SK-MEL-5 (cell line): ENCODE measurements around the gene DIRAS3. TPM values are rescaled to one million over a fixed set of nuclear protein-coding genes. Genes with fewer than 3 reads are reported as not detected.
"Not testable (repeated sequence)": the region's sequence is repeated elsewhere in the genome, so short reads cannot be mapped to it uniquely, and the experiment has no call there.

Experiments
- DNase-seq: peaks from one replicate; pipeline ENCODE4 v3.0.0-alpha.2; 2016; ENCODE audit warnings: low read depth, low spot score
- in situ Hi-C: cut with HindIII; loops from 2 replicates; pipeline ENCODE4 v1.10.0; 2016; ENCODE audit warnings: low sequenced_read_pairs, high pct_unique_total_duplicates, low pct_unique_long_range_greater_than_20kb
- total RNA-seq: library from RNA; depleted of rRNA; stranded (reverse); fragments of >200 nt; shearing (Covaris generic); gene quantifications from 2 replicates; pipeline ENCODE4 v1.2.3, GENCODE V29; 2014

DIRAS3 gene
- total RNA-seq, 1 experiment from 2014 or later, result 0.24 TPM

GRCh38 chr1:68043443-68044090 is 6.9 kb downstream of the DIRAS3 start:
- DNase-seq, result no peak
- in situ Hi-C loops, result no loop called here

DNA sequence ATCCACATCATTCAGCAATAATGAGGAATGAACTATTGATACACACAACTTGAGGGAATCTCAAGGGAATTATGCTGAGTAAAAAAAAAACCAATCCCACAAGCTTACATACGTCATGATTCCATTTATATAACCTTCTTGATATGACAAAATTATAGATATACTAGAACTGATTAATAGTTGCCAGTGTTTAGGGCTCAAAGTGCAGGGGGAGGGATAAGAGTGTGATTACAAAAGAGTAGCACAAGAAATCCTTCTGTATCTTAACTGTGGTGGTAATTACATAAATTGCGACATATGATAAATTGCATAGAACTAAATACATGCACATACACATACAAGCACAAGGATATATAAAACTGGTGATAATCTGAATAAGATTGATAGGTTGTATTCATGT is 13.5 kb downstream of the DIRAS3 start:
- in situ Hi-C loops, result no loop called here
- DNase-seq, result no peak

DNA sequence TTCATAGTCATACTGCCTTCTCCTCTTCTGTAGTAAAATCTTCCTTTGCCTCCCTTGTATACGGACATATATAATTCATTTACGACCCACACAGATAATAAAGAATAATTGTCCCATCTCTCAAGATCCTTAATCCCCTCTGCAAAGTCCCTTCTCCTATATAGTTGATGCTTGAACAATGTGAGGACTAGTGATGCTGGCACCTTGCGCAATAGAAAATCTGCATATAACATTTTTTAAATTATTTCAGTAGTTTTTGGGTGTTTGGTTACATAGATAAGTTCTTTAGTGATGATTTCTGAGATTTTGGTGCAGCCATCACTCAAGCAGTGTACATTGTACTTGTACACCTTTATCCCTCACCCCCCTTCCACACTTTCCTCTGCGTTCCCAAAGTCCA is 21.0 kb downstream of the DIRAS3 start:
- in situ Hi-C loops, result no loop called here
- no peak for DNase-seq

DNA sequence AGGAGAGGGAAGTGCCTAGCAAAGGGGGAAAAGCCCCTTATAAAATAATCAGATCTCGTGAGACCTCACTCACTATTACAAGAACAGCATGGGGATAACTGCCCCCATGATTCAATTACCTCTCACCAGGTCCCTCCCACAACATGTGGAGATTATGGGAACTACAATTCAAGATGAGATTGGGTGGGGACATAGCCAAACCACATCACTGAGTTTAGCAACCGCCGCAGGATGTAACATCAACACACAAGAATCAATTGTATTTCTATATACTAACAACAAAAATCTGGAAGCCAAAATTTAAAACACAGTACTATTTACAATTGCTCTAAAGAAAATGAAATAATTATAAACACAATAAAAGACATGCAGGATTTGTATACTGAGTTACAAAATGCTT is 21.9 kb downstream of the DIRAS3 start:
- in situ Hi-C loops, result no loop called here
- no peak for DNase-seq

GRCh38 chr1:68024635-68025338 is 25.6 kb downstream of the DIRAS3 start:
- in situ Hi-C loops, result no loop called here
- DNase-seq, result no peak

DNA sequence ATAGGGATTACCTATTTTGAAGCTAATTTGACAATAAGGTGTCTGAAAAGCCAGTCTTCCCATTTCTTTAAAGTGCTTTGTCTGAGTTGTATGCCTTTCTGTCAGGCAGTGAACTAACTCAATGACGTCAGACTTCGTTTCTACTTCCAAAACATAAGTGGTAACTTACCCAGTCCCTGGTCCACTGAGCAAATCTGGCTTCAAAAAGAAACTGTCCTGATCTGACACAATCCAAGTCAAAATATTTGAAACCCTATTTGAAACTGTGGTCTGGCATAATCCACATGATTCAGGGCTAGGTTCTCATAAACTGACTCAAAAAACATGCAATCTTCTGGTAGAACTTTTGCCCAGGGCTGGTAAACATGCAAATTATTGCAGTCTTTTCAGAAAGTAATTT is 34.0 kb downstream of the DIRAS3 start:
- in situ Hi-C loops, result no loop called here
- no peak for DNase-seq

DNA sequence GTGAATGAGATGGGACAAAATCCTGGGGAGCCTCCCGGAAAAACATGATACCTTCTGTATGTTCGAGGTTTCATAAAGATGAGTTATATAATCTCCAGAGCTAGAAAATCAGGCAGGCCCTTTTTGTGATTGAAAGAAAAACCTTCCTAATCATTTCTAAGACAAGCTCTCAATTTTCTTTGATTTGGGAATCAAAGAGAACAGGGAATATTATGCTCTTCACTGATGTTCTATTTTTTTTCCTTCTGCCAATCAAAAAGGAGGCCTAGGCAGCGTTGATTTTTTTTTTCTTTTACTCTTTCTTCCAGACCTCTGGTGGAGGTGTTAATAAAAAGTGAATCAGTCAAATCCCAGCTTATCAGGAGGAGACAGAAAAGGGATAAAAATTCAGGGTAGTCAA is 34.5 kb downstream of the DIRAS3 start:
- in situ Hi-C loops, result no loop called here
- DNase-seq, result no peak

GRCh38 chr1:68015369-68015768 is 35.1 kb downstream of the DIRAS3 start:
- in situ Hi-C loops, result no loop called here
- DNase-seq, result peak; percentile 39

GRCh38 chr1:68013351-68013750 is 37.1 kb downstream of the DIRAS3 start:
- in situ Hi-C loops, result no loop called here
- no peak for DNase-seq

GRCh38 chr1:68011657-68012375 is 38.6 kb downstream of the DIRAS3 start:
- DNase-seq, result peak; percentile 16
- in situ Hi-C loops, result no loop called here

- in situ Hi-C loops, result no loop called here
- DNase-seq, result no peak
Observed at GRCh38 chr1:68010543-68010942, 39.9 kb downstream of the DIRAS3 start.

GRCh38 chr1:68010090-68010489 is 40.3 kb downstream of the DIRAS3 start:
- DNase-seq, result peak; percentile 42
- in situ Hi-C loops, result no loop called here

DNA sequence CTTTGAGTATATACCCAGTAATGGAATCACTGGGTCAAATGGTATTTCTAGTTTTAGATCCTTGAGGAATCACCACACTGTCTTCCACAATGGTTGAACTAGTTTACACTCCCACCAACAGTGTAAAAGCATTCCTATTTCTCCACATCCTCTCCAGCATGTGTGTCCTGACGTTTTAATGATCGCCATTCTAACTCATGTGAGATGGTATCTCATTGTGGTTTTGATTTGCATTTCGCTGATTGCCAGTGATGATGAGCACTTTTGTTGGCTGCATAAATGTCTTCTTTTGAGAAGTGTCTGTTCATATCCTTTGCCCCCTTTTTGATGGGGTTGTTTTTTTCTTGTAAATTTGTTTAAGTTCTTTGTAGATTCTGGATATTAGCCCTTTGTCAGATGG is 46.8 kb downstream of the DIRAS3 start:
- in situ Hi-C loops, result not testable (repeated sequence)

DNA sequence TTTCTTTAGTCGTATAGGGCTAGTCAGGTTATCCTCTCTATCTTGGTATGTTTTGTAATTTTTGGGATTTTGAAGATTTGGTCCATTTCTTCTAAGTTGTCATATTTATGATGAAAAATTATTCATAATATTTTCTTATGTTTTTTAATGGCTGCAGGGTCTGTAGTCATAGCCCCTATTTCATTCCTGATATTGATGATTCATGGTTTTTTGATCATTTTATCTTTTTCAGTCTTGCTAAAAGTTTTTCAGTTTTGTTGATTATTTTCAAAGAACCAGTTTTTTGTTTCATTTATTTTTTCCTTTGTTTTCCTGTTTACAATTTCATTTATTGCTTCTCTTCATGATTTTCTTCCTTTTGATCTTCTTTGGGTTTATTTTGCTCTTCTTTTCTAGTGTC is 50.2 kb downstream of the DIRAS3 start:
- no peak for DNase-seq
- in situ Hi-C loops, result no loop called here

More for the DNA sequence above, 46.8 kb downstream of the DIRAS3 start:
- not testable (repeated sequence) for DNase-seq

GRCh38 chr1:67997746-67998145 is 52.7 kb downstream of the DIRAS3 start:
- DNase-seq, result no peak
- in situ Hi-C loops, result no loop called here
